Heart left ventricle (tissue), 13 donors: ENCODE measurements around the gene KRT73.

Source experiments
- POLR2A ChIP-seq, 2 donors: fragments of 450-650 bp; IDR thresholded peaks; one replicate each; pipeline ENCODE4 v1.6.1; 2017; ENCODE audit warnings: antibody characterized with exemption in 2 of 2, mild to moderate bottlenecking in 2 of 2, moderate library complexity in 2 of 2
- TF ChIP-seq, protein P1 (sequence below), 12 donors: fragments of 200-600 bp; sonication (generic) in 4 of 12; IDR thresholded peaks; one replicate each; pipeline versions ENCODE4 v1.5.0 to v1.8.0; 2018 to 2022; ENCODE audit warnings: antibody characterized with exemption in 12 of 12, mild to moderate bottlenecking in 5 of 12
- donor health status: ischemic (EF 13 %, LVEDD 7.1; RV severe dilation, severe dysfunction).
- donor health status: DM: no; HTN: yes; CAD: no.
- donor health status: DM: no; HTN: no; CAD: no.
- donor health status: ischemic (EF 25% LVEDD 6.9; RV normal size, moderate dysfunction).
- donor health status: ischemic (EF 25% LVEDD 5.7; RV mildly dilated, moderate dysfunction).
- donor health status: ischemic (EF 35%, LVEDD 5.7; RV mildly dilated, moderate dysfunction).
- donor health status: nonischemic (EF 11% LVEDD 7.7; RV severe dilation, severe dysfunction).
- donor health status: DM: yes; HTN: yes; CAD: no.
- donor health status: PGD.
- donor health status: ischemic (EF 29% LVEDD 5.4; RV normal size, mild dysfunction).
- donor health status: nonischemic (EF 23%, LVEDD 6.1; RV moderate dilation, normal function).

DNA sequence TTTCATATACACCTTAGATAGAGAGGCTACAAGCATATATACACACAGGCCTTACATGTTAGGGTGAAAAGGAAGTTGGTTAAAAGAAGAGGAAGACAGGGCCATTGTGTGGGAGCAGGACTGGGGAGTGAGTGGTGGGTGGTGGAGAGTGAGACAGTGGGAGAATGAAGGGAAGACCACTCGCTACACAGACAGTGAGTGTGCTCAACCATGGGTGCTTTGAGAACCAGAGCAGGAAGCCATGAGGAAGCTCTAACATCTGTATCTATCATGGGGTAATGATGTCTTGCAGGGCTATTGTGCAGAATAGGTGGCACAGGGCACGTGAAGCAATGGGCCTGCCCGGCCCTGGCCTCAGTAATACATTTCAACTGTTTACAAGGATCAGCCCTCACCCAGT lies 33.3 kb downstream of the KRT73 start:
- TF ChIP-seq, protein P1, sequence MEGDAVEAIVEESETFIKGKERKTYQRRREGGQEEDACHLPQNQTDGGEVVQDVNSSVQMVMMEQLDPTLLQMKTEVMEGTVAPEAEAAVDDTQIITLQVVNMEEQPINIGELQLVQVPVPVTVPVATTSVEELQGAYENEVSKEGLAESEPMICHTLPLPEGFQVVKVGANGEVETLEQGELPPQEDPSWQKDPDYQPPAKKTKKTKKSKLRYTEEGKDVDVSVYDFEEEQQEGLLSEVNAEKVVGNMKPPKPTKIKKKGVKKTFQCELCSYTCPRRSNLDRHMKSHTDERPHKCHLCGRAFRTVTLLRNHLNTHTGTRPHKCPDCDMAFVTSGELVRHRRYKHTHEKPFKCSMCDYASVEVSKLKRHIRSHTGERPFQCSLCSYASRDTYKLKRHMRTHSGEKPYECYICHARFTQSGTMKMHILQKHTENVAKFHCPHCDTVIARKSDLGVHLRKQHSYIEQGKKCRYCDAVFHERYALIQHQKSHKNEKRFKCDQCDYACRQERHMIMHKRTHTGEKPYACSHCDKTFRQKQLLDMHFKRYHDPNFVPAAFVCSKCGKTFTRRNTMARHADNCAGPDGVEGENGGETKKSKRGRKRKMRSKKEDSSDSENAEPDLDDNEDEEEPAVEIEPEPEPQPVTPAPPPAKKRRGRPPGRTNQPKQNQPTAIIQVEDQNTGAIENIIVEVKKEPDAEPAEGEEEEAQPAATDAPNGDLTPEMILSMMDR (IDR thresholded peaks at IDR 0.05) = no peak
- TF ChIP-seq POLR2A (IDR thresholded peaks at IDR 0.05) = no peak
